Panc1 (cell line): ENCODE data around the gene DIAPH2. TPM values are rescaled to one million over a fixed set of nuclear protein-coding genes. Genes with fewer than 3 reads are reported as not detected.

Experiments
- ATAC-seq: fragments of 200-7000 bp; cut with Tn5 transposase; 2 replicates; pipeline ENCODE4 v1.9.1; 2020; ENCODE audit warnings: mild to moderate bottlenecking, moderate library complexity
- BruUV-seq: library from RNA; stranded (reverse); fragments of 400-500 nt; replicated peaks from 2 replicates; lab custom pipeline; 2021; lab: Mats Ljungman, UMichigan
- CTCF ChIA-PET: fragments of 300-600 bp; sonication (Branson Sonifier 250); formaldehyde crosslinking; loops from one replicate; lab custom pipeline; 2022; ENCODE audit warnings: antibody characterized with exemption; lab: Charles Lee
- POLR2A ChIA-PET: fragments of 300-600 bp; sonication (Branson Sonifier 250); formaldehyde crosslinking; loops from one replicate; lab custom pipeline; 2022; ENCODE audit warnings: antibody characterized with exemption; lab: Charles Lee
- DNase-seq: peaks from one replicate; pipeline ENCODE4 v3.0.0-alpha.2; 2010; ENCODE audit warnings: low read depth, low spot score
- H3K27ac ChIP-seq: 2 replicates; pipeline ENCODE4 v1.5.1; 2011; ENCODE audit warnings: mild to moderate bottlenecking, low read length, inconsistent platforms
- H3K27me3 ChIP-seq: fragments of 200-500 bp; sonication (Bioruptor generic); 2 replicates; pipeline ENCODE4 v1.6.0; 2014; ENCODE audit warnings: low read length, inconsistent platforms; ENCODE audit not compliant: control insufficient read depth, insufficient read depth
- H3K36me3 ChIP-seq: fragments of 200-500 bp; sonication (Bioruptor generic); 2 replicates; pipeline ENCODE4 v1.5.1; 2014; ENCODE audit warnings: inconsistent platforms, mild to moderate bottlenecking, low read length, moderate library complexity; ENCODE audit not compliant: control insufficient read depth, insufficient read depth
- H3K4me1 ChIP-seq: 2 replicates; pipeline ENCODE4 v1.5.1; 2011; ENCODE audit warnings: inconsistent platforms, mild to moderate bottlenecking, low read length, moderate library complexity; ENCODE audit not compliant: control insufficient read depth, insufficient read depth
- H3K4me3 ChIP-seq, 2 experiments: 2 replicates each; pipeline ENCODE4 v1.5.1; 2011 to 2012; ENCODE audit warnings: low read depth in 2 of 2, low read length in 2 of 2, mild to moderate bottlenecking in 2 of 2, inconsistent platforms in 1 of 2, moderate library complexity in 1 of 2
- H3K9me3 ChIP-seq: fragments of 200-500 bp; sonication (Bioruptor generic); 2 replicates; pipeline ENCODE4 v1.5.1; 2014; ENCODE audit warnings: low read depth, mild to moderate bottlenecking, inconsistent platforms, low read length, moderate library complexity; ENCODE audit not compliant: control insufficient read depth, insufficient read depth
- POLR2AphosphoS5 ChIP-seq: IDR thresholded peaks from 2 replicates; pipeline ENCODE4 v1.6.1; 2012; ENCODE audit warnings: mild to moderate bottlenecking, low read depth, low read length, moderate library complexity
- SIN3A ChIP-seq: IDR thresholded peaks from 2 replicates; pipeline ENCODE4 v1.6.1; 2012; ENCODE audit warnings: low read depth, mild to moderate bottlenecking, low read length, moderate library complexity, borderline replicate concordance; ENCODE audit not compliant: insufficient read depth
- TCF7L2 ChIP-seq: IDR thresholded peaks from 2 replicates; pipeline ENCODE4 v1.6.1; 2011; ENCODE audit warnings: mild to moderate bottlenecking, low read depth, low read length, inconsistent platforms
- in situ Hi-C: cut with HindIII; loops from 2 replicates; pipeline ENCODE4 v1.10.0; 2016; ENCODE audit warnings: low sequenced_read_pairs, low pct_unique_long_range_greater_than_20kb
- intact Hi-C: fragments of 100-400 bp; cut with micrococcal nuclease; formaldehyde crosslinking; loops from one replicate; pipeline ENCODE4 v1.10.0; 2022; ENCODE audit not compliant: unreplicated experiment
- total RNA-seq: library from RNA; stranded (reverse); gene quantifications from one replicate; pipeline ENCODE4 v1.2.1, GENCODE V29; 2021; ENCODE audit not compliant: unreplicated experiment
- TF ChIP-seq, protein P1 (sequence below), 2 experiments: IDR thresholded peaks; 2 replicates each; pipeline ENCODE4 v1.6.1; 2011 to 2012; ENCODE audit warnings: low read depth in 2 of 2, control low read depth in 1 of 2, low read length in 1 of 2, mild to moderate bottlenecking in 1 of 2, moderate library complexity in 1 of 2; ENCODE audit not compliant: insufficient read depth in 1 of 2
- TF ChIP-seq, protein P2 (sequence below): fragments of 450-650 bp; IDR thresholded peaks from 2 replicates; pipeline ENCODE4 v1.5.1; 2017; ENCODE audit warnings: mild to moderate bottlenecking

DIAPH2 gene
- total RNA-seq, 1 experiment from 2014 or later = 17.0 TPM

DNA sequence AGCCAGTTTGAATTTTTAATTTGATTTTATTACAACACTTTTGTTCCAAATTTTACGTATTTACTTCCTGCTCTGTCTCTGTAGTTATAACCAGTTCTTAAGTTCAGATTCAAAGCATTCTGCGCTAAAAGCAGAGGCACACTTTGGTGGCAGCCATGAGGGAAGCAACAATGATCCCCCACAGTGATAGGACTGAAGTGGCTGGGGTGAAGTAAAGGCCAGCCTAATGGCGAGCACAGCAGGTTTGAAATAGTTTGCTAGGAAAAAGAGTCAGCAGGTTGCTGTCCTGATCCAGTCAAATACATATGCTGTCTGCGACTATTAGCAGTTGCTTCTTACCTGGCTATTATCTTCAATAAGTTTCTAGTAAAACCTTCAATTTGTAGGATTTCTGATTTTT, 375.4 kb downstream of the DIAPH2 start:
- TF ChIP-seq, protein P1, sequence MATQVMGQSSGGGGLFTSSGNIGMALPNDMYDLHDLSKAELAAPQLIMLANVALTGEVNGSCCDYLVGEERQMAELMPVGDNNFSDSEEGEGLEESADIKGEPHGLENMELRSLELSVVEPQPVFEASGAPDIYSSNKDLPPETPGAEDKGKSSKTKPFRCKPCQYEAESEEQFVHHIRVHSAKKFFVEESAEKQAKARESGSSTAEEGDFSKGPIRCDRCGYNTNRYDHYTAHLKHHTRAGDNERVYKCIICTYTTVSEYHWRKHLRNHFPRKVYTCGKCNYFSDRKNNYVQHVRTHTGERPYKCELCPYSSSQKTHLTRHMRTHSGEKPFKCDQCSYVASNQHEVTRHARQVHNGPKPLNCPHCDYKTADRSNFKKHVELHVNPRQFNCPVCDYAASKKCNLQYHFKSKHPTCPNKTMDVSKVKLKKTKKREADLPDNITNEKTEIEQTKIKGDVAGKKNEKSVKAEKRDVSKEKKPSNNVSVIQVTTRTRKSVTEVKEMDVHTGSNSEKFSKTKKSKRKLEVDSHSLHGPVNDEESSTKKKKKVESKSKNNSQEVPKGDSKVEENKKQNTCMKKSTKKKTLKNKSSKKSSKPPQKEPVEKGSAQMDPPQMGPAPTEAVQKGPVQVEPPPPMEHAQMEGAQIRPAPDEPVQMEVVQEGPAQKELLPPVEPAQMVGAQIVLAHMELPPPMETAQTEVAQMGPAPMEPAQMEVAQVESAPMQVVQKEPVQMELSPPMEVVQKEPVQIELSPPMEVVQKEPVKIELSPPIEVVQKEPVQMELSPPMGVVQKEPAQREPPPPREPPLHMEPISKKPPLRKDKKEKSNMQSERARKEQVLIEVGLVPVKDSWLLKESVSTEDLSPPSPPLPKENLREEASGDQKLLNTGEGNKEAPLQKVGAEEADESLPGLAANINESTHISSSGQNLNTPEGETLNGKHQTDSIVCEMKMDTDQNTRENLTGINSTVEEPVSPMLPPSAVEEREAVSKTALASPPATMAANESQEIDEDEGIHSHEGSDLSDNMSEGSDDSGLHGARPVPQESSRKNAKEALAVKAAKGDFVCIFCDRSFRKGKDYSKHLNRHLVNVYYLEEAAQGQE (IDR thresholded peaks at IDR 0.05; ENCODE audit: insufficient read depth in 1 of 2, low read depth in 2 of 2, low read length in 1 of 2) = no peak
- no peak for TF ChIP-seq TCF7L2
- TF ChIP-seq, protein P2, sequence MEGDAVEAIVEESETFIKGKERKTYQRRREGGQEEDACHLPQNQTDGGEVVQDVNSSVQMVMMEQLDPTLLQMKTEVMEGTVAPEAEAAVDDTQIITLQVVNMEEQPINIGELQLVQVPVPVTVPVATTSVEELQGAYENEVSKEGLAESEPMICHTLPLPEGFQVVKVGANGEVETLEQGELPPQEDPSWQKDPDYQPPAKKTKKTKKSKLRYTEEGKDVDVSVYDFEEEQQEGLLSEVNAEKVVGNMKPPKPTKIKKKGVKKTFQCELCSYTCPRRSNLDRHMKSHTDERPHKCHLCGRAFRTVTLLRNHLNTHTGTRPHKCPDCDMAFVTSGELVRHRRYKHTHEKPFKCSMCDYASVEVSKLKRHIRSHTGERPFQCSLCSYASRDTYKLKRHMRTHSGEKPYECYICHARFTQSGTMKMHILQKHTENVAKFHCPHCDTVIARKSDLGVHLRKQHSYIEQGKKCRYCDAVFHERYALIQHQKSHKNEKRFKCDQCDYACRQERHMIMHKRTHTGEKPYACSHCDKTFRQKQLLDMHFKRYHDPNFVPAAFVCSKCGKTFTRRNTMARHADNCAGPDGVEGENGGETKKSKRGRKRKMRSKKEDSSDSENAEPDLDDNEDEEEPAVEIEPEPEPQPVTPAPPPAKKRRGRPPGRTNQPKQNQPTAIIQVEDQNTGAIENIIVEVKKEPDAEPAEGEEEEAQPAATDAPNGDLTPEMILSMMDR = no peak
- Histone ChIP-seq H3K36me3 (no peaks in the 10 kb centered on the region), H3K27me3 (no peaks in the 10 kb centered on the region), H3K27ac (no peak overlapping the region), H3K9me3 (no peaks in the 10 kb centered on the region), H3K4me3 (no peak overlapping the region), H3K4me1 (no peaks in the 10 kb centered on the region)
- ATAC-seq (no peak), DNase-seq (no peak)
- intact Hi-C loops = no loop called here
- in situ Hi-C loops = no loop called here
- ChIA-PET POLR2A (no interaction called here), CTCF (no interaction called here)
- no TSS peak for BruUV-seq

DNA sequence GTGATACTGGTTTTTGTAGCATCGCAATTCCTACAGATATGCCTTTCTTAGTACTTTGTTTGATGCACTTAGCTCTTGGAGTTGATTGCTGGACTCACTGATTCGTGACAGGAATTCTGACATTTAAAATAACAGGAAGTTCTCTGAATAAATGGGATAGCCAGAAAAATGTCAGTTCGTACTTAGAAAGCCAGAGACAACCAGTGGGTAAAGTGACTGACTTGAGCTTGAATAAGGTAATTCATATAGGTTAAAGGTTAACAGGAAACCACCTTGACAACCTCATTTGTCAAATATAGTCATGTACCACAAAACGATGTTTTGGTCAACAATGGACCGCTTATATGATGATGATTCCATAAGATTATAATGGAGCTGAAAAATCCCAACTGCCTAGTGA, 380.4 kb downstream of the DIAPH2 start:
- H3K27me3 ChIP-seq = no peaks in the 10 kb centered on the region
- ChIA-PET POLR2A (no interaction called here), CTCF (interaction anchor here (0.7 kb wide), 1 partner anchor 35 kb away, joined by 3 read pairs; no protein-coding TSS in a partner anchor)
- ATAC-seq = no peak
- no TSS peak for BruUV-seq
- DNase-seq = no peak
- H3K4me1 ChIP-seq = no peaks in the 10 kb centered on the region
- no peak for TF ChIP-seq TCF7L2
- TF ChIP-seq, protein P1 (IDR thresholded peaks at IDR 0.05; ENCODE audit: insufficient read depth in 1 of 2, low read depth in 2 of 2, low read length in 1 of 2) = no peak
- TF ChIP-seq SIN3A = no peak
- TF ChIP-seq, protein P2 = no peak
- TF ChIP-seq POLR2AphosphoS5 = no peak
- no peaks in the 10 kb centered on the region for H3K36me3 ChIP-seq
- no peak overlapping the region for H3K27ac ChIP-seq
- H3K4me3 ChIP-seq = no peak overlapping the region
- in situ Hi-C loops = no loop called here
- intact Hi-C loops = no loop called here
- no peaks in the 10 kb centered on the region for H3K9me3 ChIP-seq
